ENCODE data around the gene OLFML2B.

DNA sequence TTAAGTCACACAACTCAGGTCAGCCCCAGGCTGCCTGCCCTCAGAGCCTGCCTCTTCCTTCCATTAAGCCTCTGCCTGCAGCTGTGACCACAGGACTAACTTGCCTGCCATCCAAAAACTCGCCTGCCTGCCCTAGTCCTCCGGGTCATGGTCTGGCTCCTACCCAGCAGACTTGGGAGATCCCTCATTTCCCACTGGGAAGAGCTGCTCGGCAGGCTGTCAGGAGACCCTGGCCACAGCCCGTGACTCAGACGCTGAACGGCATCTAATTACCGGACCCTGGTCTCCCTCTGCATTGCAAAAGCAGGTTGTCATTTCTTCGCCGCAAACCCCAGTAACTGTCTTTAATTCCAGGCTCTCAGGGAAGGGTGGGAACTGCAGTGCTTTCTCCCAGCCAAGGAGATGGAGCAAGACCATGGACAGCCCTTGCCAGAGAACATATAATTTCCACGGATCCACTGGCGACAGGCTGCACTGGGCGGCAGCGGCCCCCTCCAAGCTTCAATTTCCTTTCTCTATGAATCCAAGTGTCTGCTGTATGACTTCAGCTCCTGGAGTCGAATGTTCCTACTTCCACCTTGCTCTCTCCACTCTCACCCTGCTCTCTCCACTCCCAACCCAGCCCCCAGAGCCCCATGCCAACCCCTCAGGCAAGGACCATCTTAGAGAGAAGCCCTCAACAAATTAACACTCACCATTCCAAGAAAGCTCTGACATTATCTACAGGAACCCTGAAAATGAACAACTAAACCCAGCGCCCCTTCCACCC is 20.4 kb downstream of the OLFML2B start:
- TF ChIP-seq CTCF (conservative IDR thresholded peaks at IDR 0.05) (no peak), EZH2 (IDR thresholded peaks at IDR 0.05; ENCODE audit: low read depth) (no peak)

Data from PC-9 (cell line).